Left hindlimb (tissue), 1 donor: ENCODE results near the gene GIMAP8.

Source experiments
- DNase-seq: peaks from one replicate; pipeline ENCODE4 v3.0.0-alpha.2; 2018

The GIMAP8 gene

DNA sequence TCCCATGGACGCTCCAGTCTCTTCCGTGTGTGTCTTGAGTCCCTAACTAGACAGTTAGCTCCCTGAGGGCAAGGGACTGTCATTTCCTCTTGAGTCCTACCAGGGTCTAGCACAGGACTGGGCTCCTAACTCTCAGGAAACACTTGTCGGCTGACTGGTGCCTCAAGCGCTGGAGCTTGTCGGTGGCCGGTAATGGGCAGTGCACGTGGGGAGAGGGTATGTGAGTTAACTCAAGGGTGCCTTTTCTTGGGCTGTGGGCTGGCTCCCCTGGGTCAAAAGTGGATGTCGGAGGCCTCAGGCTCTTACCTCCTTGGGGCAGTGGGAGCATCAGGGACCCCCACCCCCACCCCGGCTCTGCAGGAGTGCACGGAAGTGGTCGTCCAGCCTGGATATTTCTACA, 38.4 kb upstream of the GIMAP8 start:
- DNase-seq = no peak

DNA sequence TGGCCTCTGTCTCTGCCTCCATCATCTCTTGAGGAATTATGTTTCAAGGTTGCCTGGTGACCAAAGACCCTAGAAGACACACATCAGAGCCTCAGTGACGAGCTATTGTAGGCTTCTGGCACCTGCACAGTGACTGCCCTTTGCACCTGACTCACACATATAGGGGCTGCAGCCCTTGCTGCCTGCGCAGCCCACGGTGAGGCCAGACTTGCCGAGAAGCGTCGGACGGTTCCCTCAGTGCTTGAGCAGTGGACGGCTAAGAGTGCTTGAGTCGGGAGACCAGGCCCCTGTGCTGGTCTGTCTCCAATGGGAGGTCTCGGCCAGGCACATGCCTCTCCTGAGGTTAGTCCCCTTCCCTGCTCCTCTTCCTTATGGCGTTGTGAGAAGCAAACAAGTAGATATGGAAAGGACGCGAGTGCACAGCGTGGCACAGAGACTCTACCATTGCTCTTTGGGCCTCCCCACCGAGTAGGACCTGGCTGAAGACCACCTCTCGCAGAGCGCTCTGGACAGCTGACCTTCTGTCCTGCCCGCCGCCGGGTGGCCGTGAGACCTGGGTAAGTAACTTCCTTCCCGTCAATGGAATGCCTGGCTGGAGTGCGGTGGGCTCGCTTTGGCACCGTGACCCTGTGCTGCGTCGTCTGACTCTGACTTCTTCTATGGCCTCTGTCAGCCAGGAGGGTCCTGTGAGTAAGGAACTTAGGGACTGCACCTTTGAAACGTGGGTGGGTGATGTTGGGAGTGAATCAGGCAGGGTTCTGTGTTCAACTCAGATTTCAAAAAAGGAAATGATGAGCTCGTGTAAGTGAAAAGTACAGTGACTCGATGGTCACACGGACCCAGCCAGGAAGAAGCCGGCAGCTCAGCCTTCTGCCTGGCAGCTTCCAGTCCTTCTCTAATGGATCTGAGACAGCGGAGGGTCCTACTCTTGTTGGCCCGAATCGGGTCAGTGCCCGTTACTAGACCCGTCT, 37.6 kb upstream of the GIMAP8 start:
- no peak for DNase-seq

DNA sequence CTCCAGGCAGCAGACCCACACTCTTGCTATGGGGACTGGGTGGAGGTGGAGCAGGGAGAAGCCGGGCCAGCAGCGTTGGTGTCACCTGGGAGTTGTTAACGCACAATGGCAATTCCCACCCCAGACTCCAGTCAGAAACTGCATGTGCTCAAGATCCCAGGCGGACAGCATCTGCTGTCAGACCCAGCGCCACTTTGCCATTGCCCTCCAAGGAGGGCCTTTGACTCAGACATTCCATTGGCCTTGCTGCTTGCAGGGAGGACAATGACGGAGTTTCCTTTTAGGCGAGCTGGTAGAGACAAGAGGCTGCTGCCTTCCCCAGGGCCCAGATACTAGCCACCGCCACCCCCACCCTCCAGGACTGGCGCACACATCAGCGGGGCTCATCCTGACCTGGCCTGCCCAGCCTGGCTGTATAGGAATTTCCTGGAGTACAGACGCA, 36.8 kb upstream of the GIMAP8 start:
- DNase-seq = no peak

DNA sequence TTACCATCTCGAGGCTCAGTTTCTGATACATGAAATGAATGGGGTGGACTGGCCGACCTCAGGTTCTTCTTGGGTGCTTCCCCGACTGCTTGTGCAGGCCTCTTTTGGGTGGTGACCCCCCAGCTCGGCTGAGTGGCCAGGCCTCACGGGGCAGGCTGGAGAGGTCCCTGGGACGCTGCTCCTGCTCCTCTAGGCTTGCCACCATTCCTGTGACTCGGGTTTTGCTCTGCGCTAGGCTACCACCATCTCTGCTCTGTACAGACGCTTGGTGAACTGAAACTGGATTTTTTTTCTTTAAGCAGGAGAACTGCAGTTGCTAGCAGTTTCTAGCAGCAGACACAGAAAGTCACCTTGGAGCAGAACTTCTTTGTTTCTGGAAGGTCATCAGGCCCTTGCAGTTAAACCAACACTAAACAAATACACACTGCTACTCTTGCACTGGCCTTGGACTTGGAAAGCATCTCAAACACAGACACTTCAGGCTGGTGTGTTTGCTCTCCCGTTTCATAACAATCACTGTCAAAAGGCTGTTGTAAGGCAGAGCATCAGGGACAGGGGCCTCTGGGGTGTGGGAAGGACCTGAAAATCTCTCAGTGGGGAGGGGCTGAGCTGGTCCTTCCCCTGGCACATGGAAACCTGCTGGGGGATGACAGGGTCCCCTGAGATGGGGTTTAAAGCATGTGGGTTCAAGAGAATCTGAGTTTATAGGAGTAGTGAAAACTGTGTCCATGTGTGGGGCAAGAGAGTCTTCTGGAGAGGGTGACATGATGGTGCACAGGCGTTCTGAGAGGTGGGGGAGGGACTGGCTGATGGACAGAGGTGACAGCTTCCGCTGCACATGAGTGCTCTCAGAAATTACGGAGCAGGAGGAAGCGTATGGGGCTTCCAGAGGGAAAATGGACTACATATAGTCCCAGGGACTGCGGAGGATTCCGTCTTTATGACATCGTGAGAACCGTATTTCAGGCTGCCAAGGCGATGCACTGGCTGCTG, 35.0 kb upstream of the GIMAP8 start:
- DNase-seq = no peak

DNA sequence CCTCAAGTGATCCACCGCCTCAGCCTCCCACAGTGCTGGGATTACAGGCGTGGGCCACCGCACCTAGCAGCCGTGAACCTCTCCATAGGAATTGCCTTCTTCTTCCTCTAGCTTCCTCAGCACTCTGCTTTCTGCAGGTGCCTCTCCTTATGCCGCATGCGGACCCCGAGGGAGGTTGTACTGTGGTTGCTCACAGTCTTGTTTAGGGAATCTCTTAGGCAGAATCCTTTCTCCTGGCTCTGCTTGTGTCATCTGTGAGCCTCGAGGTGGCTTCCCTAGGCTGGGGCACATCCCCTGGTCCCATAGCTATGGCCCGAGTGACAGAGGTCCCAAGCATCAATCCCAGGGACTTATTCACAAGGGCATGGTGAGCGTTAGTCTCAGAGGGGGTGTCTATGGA, 33.2 kb upstream of the GIMAP8 start:
- no peak for DNase-seq

DNA sequence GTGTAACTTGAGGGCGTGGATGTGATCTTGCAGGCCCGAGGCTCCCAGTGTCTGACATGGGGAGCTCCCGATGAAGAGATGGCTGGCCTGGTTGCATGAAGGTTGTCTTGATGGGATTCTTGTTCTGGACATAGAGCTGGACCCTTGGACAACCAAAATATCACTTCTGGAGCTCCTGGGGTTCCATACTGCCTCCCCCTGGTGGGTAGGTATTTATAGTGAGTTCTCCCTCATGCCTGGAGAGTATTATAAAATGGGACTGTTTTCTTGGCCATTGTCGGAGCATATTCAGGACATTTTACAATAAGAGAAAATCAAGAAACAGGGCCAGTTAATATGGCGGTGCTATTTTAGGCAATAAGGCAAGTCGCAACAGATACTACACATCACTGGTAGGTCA, 32.6 kb upstream of the GIMAP8 start:
- no peak for DNase-seq

DNA sequence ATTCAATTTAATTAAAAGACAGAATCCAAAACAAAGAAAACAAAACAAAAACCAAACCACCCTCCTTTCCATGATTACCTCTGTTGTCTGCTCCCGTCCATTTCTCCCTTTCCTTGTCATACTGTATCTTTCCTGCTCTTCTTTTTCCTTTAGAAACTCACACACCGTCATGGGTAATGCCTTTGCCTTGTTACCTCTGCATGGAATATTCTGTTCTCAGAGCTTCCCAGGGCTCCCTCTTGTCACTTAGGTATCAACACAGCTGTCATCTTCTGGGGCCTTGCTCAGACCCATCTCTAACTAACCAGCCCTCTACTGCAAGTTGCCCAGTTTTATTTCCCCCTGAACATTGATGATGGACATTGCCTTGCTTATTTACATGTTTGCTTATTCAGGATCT, 30.2 kb upstream of the GIMAP8 start:
- no peak for DNase-seq

DNA sequence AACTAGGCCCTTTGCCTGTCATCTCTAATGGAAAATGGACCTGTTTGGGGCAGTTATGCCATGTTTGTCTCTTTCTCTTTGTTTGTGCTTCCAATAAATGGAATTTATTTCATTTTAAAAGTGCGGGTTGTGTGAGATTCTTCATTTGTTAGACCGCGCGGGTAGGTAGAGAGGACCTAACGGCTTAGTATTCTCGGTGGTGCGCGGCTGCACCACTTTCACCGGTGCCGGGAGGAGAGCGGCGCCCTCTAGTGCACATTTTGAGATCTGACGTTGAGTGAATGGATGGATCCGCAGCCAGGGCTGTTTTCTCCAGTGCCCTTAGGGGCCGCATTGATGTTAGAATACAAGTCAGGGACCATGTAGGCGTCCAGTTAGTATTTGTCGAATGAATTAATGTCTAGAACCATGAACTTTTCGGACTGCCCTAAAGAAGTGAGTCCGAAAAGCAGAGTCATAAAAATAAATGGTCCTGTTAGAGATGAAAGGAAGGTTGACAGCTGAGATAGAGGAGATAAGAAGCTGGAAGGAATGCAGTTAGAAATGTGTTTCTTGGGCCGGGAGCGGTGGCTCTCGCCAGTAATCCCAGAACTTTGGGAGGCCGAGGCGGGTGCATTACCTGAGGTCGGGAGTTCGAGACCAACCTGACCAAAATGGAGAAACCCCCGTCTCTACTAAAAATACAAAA, 29.3 kb upstream of the GIMAP8 start:
- peak; percentile 79 for DNase-seq

DNA sequence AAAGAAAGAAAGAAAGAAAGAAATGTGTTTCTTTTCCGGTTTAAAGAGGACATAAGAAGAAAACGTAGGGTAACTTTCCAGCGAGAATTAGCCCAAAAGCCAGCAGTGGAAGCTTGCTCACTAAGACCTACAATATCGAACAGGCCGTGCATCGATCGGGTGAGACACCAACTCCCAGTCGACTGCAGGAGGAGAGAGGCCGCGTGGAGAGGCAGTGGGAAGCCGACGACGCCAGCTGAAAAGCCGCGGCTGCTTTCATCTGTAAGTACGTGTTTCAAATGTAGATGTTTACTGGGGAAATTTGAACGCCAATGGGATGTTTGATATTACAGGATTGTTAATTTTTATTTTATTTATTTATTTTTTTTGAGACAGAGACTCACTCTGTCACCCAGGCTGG, 28.6 kb upstream of the GIMAP8 start:
- no peak for DNase-seq

DNA sequence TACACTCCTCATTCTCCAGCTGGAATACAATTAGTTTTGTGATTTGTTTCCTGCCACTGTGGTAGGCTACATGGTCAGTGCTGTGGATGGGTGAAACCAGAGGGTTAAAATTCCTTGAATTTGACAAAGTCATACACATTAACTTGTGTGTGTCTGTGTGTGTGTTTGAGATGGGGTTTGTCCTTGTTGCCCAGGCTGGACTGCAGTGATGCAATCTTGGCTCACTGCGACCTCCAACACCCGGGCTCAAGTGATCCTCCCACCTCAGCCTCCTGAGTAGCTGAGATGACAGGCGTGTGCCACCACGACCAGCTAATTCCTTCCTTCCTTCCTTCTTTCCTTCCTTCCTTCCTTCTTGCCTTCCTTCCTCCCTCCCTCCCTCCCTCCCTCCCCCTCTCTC, 24.8 kb upstream of the GIMAP8 start:
- DNase-seq = no peak

DNA sequence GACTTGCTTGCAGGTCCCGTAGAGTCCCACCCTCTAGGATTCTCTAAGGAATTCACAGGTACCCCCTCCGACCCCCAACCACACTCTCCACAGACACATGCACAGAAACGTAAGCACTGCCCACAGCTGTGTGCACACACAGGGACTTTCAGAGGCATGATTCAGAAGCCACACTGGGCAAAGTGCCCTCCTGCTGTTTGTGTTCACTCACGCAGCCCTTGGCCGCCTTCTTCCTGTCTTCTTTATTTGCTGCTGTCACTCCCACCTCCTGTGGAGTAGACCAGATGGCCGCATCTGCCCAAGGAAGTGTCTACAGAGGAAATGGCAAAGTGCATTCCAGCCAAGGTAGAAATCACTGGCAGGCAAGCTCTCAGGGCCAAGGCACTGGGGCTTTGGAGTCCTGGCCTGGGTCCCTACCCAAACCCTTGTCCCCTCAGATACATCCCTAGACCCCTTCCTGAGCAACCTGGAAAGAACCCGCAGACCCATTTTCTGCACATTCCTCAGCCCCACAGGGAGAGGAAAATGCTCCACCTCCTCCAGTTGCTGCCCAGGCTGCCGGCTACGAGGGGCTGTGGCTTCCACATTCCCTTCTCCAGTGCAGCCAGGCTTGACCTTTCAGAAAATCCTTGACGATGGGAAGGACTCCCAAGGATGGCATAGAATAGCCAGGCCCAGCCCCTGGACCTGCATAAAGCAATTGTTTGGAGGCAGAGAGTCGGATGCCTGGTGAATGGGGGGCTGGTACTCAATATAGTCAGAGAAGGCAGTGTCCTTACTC, 21.6 kb upstream of the GIMAP8 start:
- no peak for DNase-seq

DNA sequence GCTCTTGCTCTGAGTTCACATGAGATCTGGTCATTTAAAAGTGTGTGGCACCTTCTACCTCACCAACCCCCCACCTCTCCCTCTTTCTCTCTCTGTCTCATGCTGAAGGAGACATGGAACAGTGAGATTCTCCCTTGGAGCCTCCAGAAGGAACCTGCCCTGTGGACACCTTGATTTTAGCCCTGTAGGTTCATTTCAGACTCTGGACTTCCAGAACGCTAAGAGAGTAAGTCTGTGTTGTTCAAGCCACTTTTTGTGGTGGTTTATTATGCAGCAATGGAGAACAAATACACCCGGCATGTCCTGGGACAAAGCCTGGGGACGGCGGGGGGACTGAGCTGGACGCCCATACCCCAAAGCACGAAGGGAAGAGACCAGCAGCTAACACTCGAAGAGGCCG, 20.7 kb upstream of the GIMAP8 start:
- DNase-seq = no peak

DNA sequence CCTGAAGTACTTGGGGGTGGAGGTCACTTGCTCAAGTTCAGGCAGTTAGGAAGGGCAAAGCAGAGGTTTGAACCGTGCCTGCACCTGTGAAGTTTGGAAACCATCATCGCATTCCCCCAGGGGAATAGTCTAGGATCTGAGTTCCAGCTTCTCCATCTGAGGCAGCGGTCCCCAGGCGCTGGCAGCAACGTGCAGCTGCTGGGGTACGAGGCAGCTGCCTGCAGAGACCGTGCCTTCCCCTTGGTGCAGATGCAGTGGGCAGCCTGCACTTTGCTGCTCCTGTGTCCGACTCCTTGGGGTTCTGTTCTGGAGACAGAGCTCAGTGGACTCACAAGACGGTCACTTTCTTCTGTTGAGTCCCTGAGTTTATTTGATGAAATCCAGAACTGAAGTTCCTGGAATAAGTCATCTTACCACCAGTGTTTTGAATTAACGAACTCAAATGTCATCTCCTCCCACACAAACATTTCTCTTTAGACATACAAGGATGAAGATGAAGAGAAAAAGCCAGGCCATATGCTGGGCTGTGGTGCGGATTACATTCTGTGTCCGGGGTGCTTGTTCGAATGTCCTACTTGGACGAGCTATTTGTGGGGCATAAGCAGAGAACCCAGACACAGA, 19.9 kb upstream of the GIMAP8 start:
- DNase-seq = no peak

DNA sequence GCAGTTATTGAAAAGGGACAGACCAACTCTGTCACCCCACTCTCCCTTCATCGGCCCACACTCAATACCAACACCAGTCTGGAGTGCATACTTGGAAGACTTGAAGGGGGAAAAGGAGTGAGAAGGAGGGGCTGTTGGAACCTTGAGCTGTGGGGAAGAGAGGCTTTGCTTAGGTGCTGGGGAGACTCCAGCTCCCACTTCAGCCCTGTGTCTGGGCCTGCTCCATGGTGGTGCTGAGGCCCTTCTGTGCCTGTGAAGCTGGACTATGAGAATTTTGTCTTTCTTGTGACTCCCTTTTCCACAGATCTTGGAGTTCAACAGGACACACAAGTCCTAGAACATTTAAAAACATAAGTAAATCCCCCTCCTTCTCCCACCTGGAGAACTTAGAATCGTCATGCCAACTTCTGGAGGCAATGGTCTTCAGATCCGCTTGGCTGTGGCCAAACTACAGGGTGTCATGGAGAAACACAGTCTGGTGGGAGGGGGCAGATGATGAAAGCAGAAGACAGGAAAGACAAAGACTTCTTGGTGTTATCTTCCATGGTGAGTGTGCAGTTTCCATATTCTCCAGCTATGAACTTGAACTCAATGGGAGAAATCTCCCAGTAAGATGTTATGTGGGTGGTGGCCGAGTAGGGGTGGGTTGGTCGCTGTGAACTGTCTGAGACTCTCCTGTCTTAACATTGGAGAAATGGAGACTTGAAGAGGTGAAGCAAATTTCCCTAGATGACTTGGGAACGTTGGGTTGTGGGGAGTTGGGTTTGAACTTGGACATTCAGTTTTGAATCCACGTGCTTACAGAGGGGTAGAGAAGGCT, 18.4 kb upstream of the GIMAP8 start:
- DNase-seq = no peak

DNA sequence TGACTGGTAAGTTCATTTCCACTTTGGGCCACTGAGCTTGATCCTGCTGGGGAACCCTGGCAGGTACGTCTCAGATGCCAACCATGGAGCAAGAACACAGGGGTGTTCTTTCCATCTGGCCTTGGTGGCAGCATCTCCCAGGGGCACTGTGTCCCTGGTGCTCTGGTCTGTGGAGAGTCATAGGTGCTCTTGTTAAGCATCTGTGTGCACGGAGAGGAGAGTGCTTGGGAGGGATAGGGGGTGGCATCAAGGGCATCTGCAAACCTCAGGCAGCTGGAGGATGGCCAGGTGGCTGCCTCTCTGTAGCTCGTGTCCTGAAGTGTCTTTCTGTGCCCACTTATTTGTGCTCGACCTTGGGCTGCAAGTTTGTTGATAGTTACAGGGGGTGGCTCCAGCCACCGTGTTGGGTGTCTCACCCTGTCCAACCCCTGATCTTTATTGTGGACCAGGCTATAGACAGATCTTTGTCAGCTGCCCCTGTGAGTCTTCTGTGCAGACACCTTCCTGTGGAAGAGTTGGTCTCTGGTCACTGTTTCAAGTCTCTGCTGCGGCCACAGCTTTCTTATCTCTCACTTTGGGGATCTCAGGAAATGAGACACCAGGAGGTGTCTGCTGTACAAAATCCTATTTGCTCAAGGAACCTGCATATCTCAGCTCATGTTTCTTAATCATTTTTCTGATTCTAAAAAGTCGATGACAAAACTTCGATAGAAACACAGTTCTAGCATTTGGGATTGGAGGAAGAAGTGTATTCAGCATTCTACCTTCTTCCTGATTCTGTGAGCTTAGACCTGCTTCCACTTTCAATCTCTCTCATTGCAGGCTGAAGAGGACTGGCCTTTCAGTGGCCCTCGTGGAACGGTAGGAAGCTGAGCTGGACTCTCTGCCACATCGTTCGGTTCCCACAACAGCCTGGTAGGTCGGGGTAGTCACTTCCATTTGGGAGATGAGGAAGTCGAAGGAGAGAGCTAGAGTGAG, 17.2 kb upstream of the GIMAP8 start:
- no peak for DNase-seq

DNA sequence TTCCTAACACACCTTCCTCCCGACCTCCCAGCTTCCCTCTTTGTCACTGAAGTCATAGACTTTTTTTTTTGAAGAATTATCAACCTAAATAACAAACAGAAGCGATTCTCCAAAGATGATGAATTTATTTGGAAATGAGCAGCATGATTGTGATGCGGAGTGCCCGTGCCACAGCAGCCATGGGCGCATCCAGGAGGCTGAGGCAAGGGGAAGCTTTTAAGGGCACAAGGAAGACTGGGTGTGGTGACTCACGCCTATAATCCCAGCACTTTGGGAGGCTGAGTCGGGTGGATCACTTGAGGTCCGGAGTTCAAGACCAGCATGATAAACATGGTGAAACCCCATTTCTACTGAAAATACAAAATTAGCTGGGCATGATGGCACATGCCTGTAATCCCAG, 16.2 kb upstream of the GIMAP8 start:
- DNase-seq = no peak

DNA sequence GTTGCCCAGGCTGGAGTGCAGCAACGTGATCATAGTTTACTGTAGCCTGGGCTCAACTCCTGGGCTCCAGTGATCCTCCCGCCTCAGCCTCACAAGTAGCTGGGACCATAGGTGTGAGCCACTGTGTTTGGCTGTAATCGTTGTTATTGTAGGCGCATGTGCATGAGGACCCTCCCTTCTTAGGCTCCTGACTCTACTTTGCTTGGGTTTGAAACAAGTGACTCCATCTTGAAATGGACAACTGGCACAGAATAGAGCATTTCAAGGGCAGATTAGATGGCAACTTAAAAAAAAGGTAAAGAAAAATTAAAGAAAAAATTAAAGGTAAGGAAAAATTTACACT, 15.4 kb upstream of the GIMAP8 start:
- no peak for DNase-seq

DNA sequence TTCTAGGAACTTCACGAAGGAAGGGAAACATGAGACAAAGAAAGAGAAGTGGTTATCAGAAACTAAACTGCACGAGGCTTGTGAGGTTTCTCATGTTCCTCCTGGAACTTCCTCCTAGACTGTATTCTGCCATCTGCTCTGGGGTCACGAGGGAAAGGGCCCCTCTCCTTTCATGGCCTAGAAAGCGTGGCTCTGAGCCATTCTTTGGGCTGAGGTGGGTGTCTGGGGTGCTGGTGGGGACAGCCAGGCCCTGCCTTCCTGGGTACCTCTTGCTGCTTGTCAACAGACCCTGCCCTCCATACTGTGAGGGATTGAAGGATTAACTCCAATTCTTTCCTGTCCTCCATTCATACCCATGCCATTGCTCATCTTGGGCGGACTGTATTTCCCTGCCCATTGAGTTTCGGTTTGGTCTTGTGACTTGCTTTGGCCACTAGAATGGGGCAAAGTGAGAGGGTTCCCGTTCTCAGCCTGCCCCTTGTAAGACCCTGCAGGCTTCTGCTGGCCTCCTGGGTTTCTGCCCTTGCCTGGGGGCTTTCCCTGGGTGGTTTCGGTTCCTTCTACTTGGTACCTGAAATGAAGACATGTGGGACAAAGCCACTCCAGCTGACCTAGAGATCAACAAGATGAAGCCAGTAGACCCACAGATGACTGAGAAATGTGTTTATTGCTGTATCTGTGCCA, 14.9 kb upstream of the GIMAP8 start:
- DNase-seq = no peak

DNA sequence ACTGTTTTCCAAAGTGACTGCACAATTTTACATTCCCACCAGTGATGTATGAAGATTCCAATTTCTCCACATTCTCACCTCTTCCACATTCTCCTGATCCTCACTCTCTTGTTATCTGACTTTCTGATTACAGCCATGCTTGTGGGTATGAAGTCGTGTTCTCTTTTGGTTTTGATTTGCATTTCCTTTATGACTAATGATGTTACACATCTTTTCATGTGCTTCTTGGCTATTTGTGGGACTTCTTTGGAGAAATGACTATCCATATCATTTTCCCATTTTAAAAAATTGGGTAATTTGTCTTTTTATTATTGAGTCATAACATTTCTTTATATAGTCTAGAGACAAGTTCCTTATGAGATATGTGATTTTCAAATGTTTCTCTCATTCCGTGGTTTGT, 10.5 kb upstream of the GIMAP8 start:
- no peak for DNase-seq
